ENCODE data around the gene STAB1.

The STAB1 gene, protein sequence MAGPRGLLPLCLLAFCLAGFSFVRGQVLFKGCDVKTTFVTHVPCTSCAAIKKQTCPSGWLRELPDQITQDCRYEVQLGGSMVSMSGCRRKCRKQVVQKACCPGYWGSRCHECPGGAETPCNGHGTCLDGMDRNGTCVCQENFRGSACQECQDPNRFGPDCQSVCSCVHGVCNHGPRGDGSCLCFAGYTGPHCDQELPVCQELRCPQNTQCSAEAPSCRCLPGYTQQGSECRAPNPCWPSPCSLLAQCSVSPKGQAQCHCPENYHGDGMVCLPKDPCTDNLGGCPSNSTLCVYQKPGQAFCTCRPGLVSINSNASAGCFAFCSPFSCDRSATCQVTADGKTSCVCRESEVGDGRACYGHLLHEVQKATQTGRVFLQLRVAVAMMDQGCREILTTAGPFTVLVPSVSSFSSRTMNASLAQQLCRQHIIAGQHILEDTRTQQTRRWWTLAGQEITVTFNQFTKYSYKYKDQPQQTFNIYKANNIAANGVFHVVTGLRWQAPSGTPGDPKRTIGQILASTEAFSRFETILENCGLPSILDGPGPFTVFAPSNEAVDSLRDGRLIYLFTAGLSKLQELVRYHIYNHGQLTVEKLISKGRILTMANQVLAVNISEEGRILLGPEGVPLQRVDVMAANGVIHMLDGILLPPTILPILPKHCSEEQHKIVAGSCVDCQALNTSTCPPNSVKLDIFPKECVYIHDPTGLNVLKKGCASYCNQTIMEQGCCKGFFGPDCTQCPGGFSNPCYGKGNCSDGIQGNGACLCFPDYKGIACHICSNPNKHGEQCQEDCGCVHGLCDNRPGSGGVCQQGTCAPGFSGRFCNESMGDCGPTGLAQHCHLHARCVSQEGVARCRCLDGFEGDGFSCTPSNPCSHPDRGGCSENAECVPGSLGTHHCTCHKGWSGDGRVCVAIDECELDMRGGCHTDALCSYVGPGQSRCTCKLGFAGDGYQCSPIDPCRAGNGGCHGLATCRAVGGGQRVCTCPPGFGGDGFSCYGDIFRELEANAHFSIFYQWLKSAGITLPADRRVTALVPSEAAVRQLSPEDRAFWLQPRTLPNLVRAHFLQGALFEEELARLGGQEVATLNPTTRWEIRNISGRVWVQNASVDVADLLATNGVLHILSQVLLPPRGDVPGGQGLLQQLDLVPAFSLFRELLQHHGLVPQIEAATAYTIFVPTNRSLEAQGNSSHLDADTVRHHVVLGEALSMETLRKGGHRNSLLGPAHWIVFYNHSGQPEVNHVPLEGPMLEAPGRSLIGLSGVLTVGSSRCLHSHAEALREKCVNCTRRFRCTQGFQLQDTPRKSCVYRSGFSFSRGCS (N-terminal part only)
- 0.39 to 2.1 (median 1.4) reads per million in 4 donors for total RNA-seq

DNA sequence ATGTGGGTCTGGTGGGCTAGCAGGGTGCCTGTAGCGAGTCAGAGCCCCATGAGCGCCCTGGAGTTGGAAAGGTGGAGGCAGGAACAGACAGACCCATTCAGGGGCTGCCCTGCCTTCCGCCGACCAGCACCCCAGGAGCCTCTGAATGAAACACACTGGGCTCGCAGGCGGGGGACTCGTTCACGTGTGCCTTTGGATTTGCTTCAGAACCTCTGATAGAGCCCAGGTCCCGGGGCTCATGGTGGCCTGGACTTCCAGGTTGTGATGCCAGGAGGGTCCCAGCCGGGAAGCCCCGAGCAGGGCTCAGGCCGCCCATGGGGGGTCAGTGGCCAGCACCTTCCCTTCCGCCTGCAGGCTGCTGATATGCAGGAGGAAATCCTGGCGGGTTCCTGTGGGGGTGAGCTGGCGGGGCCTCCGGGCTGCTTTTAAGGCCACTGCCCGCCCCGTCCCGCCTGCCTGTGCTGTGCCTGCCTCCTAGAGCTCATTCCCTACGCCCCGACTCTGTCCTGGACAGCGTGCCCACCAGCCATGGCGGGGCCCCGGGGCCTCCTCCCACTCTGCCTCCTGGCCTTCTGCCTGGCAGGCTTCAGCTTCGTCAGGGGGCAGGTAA is at the start of gene STAB1:
Gene STAB1, plus strand, starts transcription at position 453 of the 610 bp plus-strand sequence. Its CDS starts 76 bp downstream, at position 529.
- no peak for DNase-seq

DNA sequence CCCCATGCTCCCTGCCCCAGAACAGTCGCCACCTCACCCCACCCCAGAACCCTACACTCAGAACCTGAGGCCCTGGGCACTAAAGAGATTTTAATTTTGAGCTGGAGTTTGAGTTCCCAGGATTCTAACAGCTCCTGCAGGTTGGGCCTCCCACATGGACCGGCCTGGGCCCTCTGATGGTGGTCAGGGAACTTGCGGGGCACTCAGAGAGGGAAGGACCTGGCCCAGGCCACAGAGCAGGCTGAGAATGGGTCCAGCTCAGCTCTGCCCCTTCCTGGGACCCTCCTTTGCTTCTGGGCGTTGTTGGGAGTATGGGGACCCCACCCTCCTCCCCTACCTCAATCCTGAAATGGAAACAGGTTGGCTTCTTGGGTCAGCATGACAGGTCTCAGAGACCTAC is 49.1 kb upstream of the STAB1 start:
- no peak for DNase-seq

DNA sequence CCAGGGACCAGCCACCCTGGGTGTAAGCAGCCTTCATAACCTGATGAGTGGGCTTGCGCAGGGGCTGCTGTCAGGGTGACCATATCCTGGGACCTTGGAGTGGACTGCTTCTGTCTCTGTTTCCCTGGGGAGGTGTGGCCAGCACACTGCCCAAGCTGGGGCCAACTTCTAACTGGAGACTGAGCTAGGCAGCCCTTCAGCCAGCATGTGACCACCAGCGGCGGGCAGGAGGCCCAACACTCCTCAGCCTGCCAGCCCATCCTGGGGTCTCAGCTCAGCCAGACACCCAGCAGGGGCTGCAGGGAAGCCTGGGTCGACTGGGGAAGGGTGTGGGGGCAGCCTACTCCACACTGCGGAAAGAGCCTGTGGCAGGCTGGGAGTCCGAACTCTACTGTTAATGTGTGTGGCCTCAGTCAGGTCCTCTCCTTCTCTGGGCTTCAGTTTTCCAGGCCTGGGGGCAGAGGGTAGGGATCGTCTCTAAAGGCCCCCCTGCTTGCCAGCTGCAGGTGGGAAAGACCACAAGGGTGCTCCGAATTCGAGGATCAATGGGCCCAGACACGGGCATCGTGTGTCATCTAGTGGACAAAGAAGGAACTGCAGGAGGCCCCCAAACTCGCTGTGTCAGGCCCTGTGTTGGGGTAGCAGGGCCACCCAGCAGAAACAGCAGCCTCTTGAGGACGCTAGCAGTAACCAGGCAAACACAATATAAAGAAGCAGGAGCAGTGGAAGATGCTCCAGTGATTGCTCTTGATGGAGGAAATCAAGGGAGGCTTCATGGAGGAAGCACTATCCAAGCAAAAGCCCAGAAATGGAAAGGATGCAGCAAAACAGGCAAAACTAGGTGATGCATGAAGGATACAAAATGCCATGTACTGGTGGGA is 48.3 kb upstream of the STAB1 start:
- DNase-seq: peak; percentile 33 to 70 (median 51)

DNA sequence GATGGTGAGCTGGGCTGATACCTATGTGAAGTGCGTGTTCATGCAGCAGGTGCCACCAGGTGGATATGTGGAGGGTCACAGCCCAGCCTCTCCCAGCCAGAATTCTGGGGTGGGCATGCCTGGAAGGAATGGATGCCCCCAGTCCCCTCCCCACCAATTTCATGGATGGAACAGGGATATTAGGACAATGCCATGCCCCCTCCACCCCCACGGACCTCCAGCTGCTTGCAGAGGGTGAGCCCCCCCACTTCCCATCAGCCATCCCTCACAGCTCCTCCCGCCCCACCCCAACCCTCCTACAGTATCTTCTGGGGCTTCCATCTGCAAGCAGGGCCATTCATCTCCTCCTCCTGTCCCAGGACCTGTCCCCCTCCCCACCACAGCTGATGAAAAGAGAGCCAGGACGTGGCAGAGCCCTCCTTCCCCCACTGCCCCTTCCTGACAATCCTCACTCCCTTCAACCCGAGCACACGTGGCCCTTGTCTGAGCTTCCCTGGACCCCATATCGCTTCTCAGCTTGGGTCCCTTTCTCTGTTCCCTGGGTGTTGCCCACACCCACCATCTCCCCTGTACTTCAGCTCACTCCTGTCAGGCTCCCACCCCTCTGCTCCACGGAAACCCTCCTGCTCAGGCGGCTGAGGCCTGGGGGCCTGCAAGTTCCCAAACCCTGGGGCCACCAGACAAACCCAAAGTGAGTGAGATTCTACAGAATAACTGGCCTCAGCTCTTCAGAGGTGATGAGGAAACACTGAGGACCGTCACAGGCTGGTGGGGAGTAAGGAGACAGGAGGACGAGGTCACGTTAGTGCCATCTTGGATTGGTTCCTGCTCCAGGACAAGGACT is 47.4 kb upstream of the STAB1 start:
- no peak for DNase-seq

DNA sequence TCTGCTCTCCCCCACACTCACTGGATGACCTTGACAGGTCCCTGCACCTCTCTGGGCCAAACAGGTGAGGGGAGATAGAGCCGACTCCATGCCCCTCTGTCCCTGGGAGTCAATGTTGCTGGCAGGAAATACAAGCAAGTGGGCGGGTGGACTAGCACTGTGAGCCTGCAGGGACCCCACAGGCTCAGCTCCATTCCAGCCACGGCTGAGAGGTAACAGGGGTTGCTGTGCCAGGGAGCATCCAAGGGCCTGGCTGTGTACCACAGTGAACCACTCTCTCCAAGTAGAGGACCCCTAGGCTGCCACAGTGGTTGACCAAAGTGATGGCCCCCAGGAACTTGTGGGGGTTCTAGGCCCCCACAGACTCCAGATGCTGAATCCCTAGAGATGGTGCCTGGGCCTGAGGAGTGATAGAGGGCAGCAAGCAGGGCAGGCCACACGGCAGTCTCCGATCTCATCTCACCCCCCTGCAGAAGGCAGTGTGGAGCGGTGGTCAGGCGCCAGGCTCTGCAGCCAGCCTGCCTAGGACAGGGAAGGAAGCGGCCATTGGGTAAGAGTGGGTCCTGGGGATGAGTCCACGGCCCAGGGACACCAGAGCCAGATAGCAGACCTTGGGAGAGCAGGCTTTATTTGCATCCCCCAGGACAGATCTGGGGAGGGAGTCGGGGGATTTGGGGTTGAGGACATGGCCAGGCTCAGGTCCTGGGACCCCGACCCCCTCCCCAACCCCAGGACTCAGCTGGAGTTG is 44.5 kb upstream of the STAB1 start:
- no peak for DNase-seq

DNA sequence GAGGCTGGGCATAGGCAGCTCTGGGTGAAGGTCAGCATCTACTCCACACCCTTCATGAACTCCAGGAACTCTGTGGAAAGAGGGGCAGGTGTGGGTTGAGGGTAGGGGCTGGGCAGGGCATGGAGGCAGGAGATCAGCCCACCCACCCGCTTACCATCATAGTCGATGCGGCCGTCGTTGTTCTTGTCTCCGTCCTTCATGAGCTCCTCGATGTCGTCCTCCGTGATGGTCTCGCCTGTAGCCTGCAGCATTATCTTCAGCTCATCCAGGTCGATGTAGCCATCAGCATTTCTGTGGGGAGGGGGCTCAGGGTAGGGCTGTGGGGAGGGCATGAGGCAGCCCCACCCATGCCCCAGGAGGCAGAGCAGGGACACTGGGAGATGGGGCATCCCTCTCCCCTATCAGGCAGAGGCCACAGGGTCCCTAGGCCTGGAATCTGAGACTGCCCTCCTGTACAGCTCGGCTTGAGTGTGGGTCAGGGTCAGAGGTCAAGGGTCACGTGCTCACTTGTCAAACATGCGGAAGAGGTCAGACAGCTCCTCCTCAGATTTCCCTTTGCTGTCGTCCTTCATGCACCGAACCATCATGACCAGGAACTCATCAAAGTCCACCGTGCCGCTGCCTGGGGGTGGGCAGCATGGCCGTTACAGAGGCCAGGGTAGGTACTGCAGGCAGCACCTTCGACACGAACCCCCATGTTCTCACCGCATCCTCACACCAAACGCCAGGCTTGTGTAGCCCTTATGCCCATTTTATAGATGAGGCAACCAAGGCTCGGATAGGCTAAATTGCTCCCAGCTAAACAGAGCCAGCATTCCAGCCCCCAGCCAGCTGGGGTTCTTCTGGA is 43.7 kb upstream of the STAB1 start:
- DNase-seq: no peak

DNA sequence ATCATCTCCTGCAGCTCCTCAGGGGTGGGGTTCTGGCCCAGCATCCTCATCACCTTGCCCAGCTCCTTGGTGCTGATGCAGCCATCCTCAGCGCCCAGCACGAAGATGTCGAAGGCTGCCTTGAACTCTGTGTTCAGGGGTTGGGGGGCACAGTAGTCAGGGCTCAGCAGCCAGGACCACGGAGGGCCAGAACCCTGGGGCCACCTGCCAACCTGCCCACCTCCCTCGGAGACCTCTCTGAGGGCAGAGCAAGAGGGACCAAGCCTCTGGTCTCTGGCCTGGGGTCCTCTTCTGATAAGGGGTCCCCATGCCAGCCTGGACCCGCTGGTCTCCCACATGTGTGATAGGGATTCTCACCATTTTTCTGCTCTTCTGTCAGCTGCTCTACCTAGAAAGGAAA is 43.0 kb upstream of the STAB1 start:
- no peak for DNase-seq

DNA sequence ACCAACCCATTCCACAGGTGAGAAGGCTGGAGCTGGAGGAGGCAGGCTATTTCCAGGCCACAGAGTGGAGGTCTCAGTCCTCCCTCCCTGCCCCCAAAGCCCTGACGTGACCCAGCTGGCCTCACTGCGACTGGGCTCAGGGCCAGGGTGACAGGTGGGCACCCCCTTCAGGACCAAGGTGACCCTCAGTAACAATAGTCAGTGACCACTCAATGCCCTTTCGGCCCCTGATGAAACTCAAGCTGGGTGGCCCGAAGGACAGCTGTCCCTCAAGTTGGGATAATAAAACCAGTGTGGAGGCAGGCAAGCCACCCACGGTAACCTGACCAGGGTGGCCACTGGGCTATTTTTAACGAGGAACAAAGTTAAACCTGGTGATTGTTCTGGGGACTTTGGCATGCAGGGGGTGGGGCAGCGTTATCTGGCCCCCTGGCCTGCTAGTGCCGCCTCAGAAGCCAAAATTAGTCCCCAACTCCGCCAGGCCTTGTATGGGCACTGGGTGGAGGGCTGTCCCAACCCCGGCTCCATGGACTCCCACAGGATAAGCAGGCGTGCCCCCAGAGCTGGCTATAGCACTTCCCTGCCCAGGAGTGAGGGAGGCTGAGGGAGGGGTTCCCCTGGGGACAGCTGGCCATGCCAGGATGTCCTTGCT is 42.4 kb upstream of the STAB1 start:
- DNase-seq: no peak

DNA sequence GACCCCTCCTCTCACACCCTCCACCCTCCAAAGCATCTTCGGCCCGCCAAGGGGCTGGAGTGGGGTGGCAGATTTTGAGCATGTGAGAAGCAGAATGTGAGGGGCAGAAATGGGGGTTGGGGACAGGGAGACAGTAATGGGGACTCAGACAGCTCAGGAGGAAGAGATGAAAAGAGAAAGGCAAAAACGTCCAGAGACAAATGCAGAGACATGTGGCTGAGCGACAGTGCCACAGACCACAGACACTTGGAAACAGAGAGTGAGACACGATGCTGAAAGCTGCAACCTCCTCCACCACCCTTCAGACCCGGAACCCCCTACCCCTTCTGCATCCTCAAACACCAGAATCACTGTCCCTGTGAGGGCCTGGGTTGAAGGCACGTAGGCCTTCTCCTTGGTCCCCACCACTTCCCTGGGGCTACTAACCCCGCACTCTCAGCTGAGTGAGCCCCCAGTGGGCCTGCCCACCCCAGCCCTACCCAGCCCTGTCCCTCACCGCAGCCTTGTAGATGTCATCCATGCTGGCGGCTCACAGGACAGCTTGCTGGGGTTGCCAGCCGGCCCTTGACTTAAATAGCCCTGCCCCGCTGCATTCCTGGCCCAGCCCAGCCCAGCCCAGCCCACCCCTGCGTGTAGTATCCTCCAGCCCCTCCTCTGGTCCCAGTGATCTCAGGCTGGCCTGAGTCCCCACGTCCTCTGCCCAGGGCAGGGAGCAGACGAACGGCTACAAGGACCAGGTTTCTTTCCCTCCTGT is 41.5 kb upstream of the STAB1 start, which contains the start of gene TNNC1:
Gene TNNC1, minus strand, starts transcription at position 546 of the 754 bp plus-strand sequence. Its CDS starts 26 bp downstream, at position 520.
- DNase-seq: no peak

DNA sequence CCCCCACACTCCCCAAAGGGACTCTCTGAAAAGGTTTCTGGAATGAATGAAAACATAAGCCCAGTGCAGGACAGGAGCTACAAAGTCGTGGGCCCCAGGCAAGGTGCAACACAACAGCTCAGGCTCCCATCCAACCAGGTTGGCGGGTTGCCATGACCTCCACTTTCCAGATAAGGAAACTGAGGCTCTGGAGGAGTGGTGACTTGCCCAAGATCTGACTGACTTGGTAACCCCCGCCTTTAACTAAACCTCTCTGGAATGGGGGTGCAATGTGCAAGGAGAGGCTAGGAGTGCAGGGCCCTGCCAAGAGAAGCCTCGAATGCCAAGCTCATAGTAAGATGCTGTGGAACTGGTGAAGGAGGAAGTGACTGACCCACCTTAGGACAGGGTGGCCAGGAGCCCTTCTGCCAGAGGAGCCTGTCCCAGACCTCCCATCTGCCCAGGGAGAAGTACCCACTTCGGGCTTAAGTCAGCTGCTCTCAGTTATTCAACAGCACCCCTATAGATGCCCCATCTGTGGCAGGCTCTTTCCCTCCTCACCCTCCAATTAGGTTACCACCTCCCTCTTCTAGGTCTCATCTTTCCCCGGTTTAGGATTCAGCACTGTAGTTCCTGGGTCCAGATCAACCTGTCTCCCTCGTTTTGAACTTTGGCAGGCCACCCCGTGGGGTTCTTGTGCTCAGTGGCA is 40.7 kb upstream of the STAB1 start:
- no peak for DNase-seq

DNA sequence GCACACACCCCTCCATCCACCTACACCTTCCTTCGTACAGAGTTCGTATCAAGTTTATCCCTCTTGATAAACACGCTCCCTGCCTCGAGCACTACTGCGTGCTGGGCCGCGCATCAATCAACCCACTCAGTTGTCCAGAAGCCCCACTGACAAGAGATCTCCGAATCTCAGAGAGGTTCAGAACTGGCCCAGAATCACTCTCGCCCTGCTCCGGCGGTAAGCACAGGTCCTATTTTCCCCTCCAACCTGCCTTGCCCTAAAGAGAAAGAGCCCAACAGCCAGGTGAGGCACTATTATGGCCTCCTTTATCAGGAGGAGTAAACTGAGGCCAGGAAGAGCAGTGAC is 40.2 kb upstream of the STAB1 start:
- DNase-seq: no peak

DNA sequence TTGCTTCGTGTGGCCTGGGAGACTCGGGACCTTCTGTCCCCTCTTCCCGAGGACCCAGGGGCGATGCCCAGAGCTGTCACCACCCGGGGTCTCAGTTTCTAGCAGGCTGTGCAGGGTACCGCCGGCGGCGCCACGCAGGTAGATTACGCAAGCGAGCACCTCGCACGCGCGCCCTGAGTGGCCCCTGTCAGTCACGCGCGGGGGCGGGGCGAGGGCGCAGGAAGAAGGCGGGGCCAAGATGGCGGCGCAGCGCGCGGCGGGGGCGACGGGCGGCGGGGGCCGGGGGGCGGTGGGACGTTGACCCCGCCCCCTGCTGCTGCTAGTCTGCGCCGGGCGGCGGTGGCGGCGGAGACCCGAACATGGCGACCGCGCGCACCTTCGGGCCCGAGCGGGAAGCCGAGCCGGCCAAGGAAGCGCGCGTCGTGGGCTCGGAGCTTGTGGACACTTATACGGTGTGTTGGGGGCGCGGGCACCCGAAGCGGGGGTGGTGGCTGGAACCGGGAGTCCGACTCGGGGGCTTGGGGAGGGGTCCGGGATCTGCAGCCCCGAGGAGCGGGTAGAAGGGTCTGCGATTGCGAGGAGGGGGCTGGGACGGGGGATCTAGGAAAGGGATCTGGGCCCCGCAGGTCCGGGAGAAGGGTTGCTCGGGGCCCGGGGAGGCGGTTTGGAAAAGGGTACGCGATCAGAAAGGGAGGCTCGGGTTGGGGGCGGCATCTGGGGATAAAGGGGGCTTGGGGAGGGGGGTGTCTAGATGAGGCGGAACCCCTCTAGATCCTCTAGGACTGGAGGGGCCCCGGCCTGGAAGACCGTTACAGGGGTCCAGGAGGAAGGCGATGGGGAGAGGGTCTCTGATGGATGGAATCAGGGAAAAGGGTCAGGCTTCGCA is 39.6 kb upstream of the STAB1 start, which contains the start of gene NISCH:
Gene NISCH, plus strand, starts transcription at position 322 of the 886 bp plus-strand sequence. Its CDS starts 38 bp downstream, at position 360.
- DNase-seq: peak; percentile 89 to 96 (median 94)

DNA sequence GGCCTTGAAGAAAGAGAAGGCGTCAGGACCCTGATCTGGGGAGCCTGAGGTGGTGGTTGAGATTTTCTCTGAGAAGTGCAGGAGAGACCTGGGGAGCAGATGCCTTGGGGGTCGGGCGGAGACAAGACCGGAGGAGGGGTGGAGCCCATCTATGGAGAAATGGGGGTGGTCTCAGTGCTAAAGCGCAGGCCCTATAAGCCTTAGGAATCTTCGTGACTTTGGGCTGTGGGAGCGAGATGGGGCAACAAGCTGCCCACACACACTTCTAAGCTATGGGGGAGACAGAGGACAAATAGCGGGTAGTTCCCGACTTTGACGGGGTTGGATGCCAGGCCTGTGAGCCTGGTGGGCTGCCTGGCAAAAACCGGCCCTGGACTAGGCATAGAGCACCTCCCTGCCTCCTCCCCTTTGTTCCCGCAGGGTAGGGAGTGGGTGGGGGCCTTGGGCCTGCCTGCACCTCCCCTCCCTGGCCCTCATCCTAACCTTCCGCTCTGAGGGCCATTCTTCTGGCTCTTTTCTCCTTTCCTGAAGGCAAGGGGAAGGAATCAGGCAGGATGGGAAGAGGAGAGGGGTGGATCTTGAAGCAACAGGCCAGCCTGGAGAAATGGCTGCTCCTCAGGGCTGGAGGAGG is 38.9 kb upstream of the STAB1 start:
- DNase-seq: no peak

DNA sequence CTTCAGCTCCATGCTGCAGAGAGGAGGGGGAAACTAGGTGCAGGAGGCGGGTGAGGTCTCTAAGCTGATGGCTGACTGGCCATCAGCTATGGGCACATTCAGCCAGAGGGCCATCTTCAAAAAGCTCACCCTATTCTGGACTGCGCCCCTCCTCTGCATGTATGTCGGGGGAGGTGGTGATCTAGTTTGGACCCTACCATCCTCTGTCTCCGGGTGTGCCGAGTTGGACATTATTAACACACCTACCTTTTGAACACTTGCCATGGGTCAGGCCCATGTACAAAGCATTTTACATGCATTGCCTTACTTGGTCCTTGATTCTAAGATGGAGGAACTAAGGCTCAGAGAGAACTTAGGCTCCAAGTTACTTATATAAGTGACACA is 38.3 kb upstream of the STAB1 start:
- no peak for DNase-seq
